GM21360 (cell line): ENCODE measurements around the gene DMAC2L.

Source experiments
- ATAC-seq: cut with Tn5 transposase; IDR thresholded peaks from one replicate; pipeline ENCODE4 v1.9.1; 2021; ENCODE audit warnings: mild to moderate bottlenecking, moderate library complexity; ENCODE audit not compliant: unreplicated experiment

DMAC2L gene

GRCh38 chr14:50321009-50321660 is 9.0 kb downstream of the DMAC2L start:
- peak; percentile 90 for ATAC-seq

GRCh38 chr14:50331596-50331995 is 19.5 kb downstream of the DMAC2L start:
- no peak for ATAC-seq

GRCh38 chr14:50333014-50333509 is 20.9 kb downstream of the DMAC2L start:
- ATAC-seq = no peak

- ATAC-seq = no peak
Observed at GRCh38 chr14:50334211-50334610, 22.1 kb downstream of the DMAC2L start.

GRCh38 chr14:50335389-50335788 is 23.3 kb downstream of the DMAC2L start:
- ATAC-seq = no peak

- no peak for ATAC-seq
Observed at GRCh38 chr14:50335989-50336824, 24.1 kb downstream of the DMAC2L start.

- ATAC-seq = no peak
Observed at GRCh38 chr14:50338587-50338986, 26.5 kb downstream of the DMAC2L start.

GRCh38 chr14:50339178-50339804 is 27.2 kb downstream of the DMAC2L start:
- ATAC-seq = no peak

GRCh38 chr14:50340045-50340444 is 27.9 kb downstream of the DMAC2L start:
- no peak for ATAC-seq

GRCh38 chr14:50340963-50341362 is 28.8 kb downstream of the DMAC2L start:
- ATAC-seq = no peak

- ATAC-seq = peak; percentile 66
Observed at GRCh38 chr14:50342221-50343078, 30.3 kb downstream of the DMAC2L start.

- no peak for ATAC-seq
Observed at GRCh38 chr14:50343434-50343833, 31.3 kb downstream of the DMAC2L start.

- peak; percentile 69 for ATAC-seq
Observed at GRCh38 chr14:50344116-50344775, 32.1 kb downstream of the DMAC2L start.

GRCh38 chr14:50344876-50345563 is 32.9 kb downstream of the DMAC2L start:
- no peak for ATAC-seq

- no peak for ATAC-seq
Observed at GRCh38 chr14:50345846-50346422, 33.8 kb downstream of the DMAC2L start.

GRCh38 chr14:50347521-50347920 is 35.4 kb downstream of the DMAC2L start:
- ATAC-seq = no peak

- no peak for ATAC-seq
Observed at GRCh38 chr14:50348933-50349332, 36.8 kb downstream of the DMAC2L start.

GRCh38 chr14:50350975-50351374 is 38.9 kb downstream of the DMAC2L start:
- no peak for ATAC-seq

GRCh38 chr14:50352584-50352983 is 40.5 kb downstream of the DMAC2L start:
- no peak for ATAC-seq
